Prostate gland (tissue), 2 donors: ENCODE results near the gene LIMCH1. TPM values are rescaled to one million over a fixed set of nuclear protein-coding genes. Genes with fewer than 3 reads are reported as not detected.
A peak's percentile ranks its signal among the peaks of the same experiment; 100 is the strongest.

Experiments used
- DNase-seq: peaks from one replicate; pipeline ENCODE4 v3.0.0-alpha.2; 2019; ENCODE audit warnings: low spot score
- H3K27ac ChIP-seq, 2 donors: fragments of 200-600 bp; sonication (generic); 2 replicates each; pipeline ENCODE4 v1.5.1; 2017 to 2019
- H3K27me3 ChIP-seq: fragments of 200-600 bp; sonication (generic); replicated peaks from 2 replicates; pipeline ENCODE4 v1.5.1; 2019; ENCODE audit not compliant: insufficient read depth
- H3K36me3 ChIP-seq, 2 donors: fragments of 200-600 bp; sonication (generic); 1 replicate in 1 of 2; 2 replicates in 1 of 2; pipeline versions ENCODE4 v1.5.1 to v1.8.1; 2017 to 2019
- H3K4me1 ChIP-seq: fragments of 200-600 bp; sonication (generic); replicated peaks from 2 replicates; pipeline ENCODE4 v1.5.1; 2019
- H3K4me3 ChIP-seq, 2 donors: fragments of 200-600 bp; sonication (generic); 2 replicates each; pipeline ENCODE4 v1.5.1; 2017 to 2019
- H3K9me3 ChIP-seq: fragments of 200-600 bp; sonication (generic); 2 replicates; pipeline ENCODE4 v1.5.1; 2017
- POLR2A ChIP-seq: fragments of 450-650 bp; IDR thresholded peaks from one replicate; pipeline ENCODE4 v1.6.1; 2016; ENCODE audit warnings: antibody characterized with exemption, mild to moderate bottlenecking
- POLR2AphosphoS5 ChIP-seq: sonication (generic); formaldehyde crosslinking; IDR thresholded peaks from one replicate; pipeline ENCODE4 v1.6.1; 2017; ENCODE audit warnings: antibody characterized with exemption
- WGBS: methylation state at CpG from one replicate; pipeline ENCODE4 v1.1.5; 2018; 5-methylcytosine and 5-hydroxymethylcytosine counted together
- intact Hi-C: fragments of 100-400 bp; cut with DNase I; formaldehyde crosslinking; loops from one replicate; pipeline ENCODE4 v1.14.2; 2022
- total RNA-seq, 2 donors: library from RNA; depleted of rRNA; stranded (reverse); fragments of >200 nt; gene quantifications; one replicate each; pipeline ENCODE4 v1.1.0, GENCODE V29; 2016
- TF ChIP-seq, protein P1 (sequence below), 4 experiments: fragments of 200-600 bp in 2 of 4; fragments of 450-650 bp in 2 of 4; sonication (generic) in 2 of 4; IDR thresholded peaks; 1 replicate in 3 of 4; 2 replicates in 1 of 4; pipeline ENCODE4 v1.5.1; 2016 to 2019; ENCODE audit warnings: antibody characterized with exemption in 4 of 4, mild to moderate bottlenecking in 2 of 4, moderate library complexity in 2 of 4

LIMCH1 gene
- total RNA-seq, 2 donors from 2014 or later = 62.8 to 102 TPM

DNA sequence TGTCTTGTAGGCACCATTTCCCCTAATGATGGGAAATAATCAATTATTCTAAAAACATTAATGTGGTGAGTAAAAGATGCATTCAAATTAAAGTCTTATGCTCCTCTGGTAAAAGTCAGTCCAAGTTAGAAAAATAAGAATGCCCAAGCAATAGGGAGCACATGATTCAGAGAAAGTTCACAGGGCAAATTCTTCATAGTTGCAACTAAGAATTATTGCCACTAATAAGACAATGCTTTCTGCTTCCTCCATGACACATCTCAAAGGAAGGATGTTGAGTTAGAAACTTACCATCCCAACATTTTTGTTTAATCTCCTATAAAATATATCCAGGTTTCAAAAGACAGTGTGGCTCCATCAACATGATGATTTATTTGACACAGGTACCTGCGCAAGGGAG lies 184.2 kb downstream of the LIMCH1 start:
- no peak overlapping the region for H3K27ac ChIP-seq
- no peak for DNase-seq
- TF ChIP-seq POLR2AphosphoS5 (no peak), POLR2A (no peak)
- TF ChIP-seq, protein P1, sequence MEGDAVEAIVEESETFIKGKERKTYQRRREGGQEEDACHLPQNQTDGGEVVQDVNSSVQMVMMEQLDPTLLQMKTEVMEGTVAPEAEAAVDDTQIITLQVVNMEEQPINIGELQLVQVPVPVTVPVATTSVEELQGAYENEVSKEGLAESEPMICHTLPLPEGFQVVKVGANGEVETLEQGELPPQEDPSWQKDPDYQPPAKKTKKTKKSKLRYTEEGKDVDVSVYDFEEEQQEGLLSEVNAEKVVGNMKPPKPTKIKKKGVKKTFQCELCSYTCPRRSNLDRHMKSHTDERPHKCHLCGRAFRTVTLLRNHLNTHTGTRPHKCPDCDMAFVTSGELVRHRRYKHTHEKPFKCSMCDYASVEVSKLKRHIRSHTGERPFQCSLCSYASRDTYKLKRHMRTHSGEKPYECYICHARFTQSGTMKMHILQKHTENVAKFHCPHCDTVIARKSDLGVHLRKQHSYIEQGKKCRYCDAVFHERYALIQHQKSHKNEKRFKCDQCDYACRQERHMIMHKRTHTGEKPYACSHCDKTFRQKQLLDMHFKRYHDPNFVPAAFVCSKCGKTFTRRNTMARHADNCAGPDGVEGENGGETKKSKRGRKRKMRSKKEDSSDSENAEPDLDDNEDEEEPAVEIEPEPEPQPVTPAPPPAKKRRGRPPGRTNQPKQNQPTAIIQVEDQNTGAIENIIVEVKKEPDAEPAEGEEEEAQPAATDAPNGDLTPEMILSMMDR (IDR thresholded peaks at IDR 0.05) = no peak
- H3K4me1 ChIP-seq = no peaks in the 10 kb centered on the region
- no peaks in the 10 kb centered on the region for H3K9me3 ChIP-seq
- no peak overlapping the region for H3K4me3 ChIP-seq
- intact Hi-C loops = no loop called here
- WGBS = 79% methylated on average over 1 of the region's 1 CpG
- H3K27me3 ChIP-seq = no peaks in the 10 kb centered on the region
- no peaks in the 10 kb centered on the region for H3K36me3 ChIP-seq

DNA sequence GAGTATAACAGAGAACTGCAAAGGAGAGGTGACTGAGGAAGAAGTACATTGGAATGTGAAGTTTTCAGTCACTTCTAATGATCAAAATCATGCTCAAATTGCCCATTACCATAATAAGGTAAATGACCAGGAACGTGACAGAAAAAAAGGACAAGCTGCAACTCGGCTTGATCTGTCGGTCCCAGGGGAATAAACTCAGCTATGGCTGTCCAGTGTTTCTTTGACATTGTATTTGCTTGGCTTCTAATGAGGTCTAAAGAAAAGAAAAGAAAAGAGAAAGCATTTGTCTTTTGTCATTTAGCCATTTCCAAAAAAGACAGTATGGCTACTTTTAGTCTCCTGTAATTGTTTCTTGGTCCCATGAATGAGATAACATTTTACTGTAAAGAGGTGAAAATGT lies 185.3 kb downstream of the LIMCH1 start:
- TF ChIP-seq, protein P1 (IDR thresholded peaks at IDR 0.05) = no peak
- TF ChIP-seq POLR2AphosphoS5 = no peak
- no peak for TF ChIP-seq POLR2A
- H3K27me3 ChIP-seq = no peaks in the 10 kb centered on the region
- no peak overlapping the region for H3K4me3 ChIP-seq
- DNase-seq = no peak
- H3K27ac ChIP-seq = no peak overlapping the region
- intact Hi-C loops = no loop called here
- WGBS = 68% methylated on average over 3 of the region's 3 CpGs
- no peaks in the 10 kb centered on the region for H3K36me3 ChIP-seq
- H3K9me3 ChIP-seq = no peaks in the 10 kb centered on the region
- H3K4me1 ChIP-seq = no peaks in the 10 kb centered on the region

DNA sequence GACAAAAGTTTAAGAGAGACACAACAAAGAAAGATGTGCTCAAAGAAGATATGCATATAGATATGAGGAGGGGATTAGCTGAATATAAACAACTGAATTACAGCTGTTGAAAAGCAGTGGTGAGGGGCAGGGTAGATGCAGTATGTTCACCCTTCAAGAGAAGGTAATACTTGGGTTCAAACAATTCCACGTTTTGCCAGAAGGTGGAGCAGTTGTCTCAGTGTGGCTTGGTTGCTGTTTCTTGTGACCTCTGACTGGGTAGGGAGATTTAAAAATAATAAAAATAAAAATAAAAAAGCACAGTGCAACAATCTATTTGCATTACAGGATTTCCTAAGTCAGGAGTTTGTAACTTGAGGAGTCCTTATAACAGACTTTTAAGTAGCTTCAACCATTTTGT lies 187.3 kb downstream of the LIMCH1 start:
- H3K27me3 ChIP-seq = no peaks in the 10 kb centered on the region
- H3K4me3 ChIP-seq = no peak overlapping the region
- no peaks in the 10 kb centered on the region for H3K4me1 ChIP-seq
- no peak overlapping the region for H3K27ac ChIP-seq
- DNase-seq = no peak
- intact Hi-C loops = no loop called here
- TF ChIP-seq POLR2AphosphoS5 (no peak), POLR2A (no peak)
- TF ChIP-seq, protein P1 (IDR thresholded peaks at IDR 0.05) = peak in 1 of 4 experiments; percentile 8
- H3K36me3 ChIP-seq = no peaks in the 10 kb centered on the region
- no peaks in the 10 kb centered on the region for H3K9me3 ChIP-seq
- WGBS = 3% methylated on average over 1 of the region's 1 CpG

DNA sequence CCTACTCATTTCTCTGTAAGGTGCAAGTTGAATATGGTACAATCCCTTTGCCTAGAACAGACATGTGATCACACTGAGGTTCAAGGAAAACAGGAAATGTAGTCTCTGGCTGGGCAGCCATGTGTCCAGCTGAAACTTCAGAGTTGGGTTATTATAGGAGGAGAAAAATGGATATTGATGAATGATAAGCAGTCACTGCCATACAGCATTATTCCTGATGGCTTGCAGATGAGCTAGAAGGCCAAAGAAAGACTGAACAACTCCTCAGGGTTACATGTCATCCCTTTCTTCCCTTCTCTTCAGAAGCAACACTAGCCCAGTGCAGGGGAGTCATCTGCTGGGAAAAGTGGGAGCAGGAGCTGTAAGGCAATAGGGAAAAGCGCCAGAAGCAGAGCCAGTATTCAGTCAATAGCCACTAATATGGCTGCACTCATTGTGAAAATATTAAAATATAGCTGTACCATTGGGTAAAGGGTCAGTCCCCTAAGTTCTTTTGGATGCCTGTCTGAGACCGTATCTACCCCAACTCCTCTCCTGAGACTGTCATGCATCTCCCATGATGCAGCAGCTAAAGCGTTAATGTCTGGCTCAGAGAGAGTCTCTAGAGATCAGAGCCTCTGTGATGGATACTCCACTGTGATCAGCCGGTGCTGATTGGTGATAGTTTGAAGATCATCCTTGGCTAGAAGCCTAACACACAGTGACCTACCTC lies 190.1 kb downstream of the LIMCH1 start:
- no peaks in the 10 kb centered on the region for H3K9me3 ChIP-seq
- H3K27ac ChIP-seq = no peak overlapping the region
- no peaks in the 10 kb centered on the region for H3K4me1 ChIP-seq
- H3K27me3 ChIP-seq = no peaks in the 10 kb centered on the region
- no peak overlapping the region for H3K4me3 ChIP-seq
- TF ChIP-seq POLR2AphosphoS5 (no peak), POLR2A (no peak)
- TF ChIP-seq, protein P1 (IDR thresholded peaks at IDR 0.05) = no peak
- DNase-seq = no peak
- no peaks in the 10 kb centered on the region for H3K36me3 ChIP-seq
- WGBS = 73% methylated on average over 4 of the region's 4 CpGs
- intact Hi-C loops = no loop called here

DNA sequence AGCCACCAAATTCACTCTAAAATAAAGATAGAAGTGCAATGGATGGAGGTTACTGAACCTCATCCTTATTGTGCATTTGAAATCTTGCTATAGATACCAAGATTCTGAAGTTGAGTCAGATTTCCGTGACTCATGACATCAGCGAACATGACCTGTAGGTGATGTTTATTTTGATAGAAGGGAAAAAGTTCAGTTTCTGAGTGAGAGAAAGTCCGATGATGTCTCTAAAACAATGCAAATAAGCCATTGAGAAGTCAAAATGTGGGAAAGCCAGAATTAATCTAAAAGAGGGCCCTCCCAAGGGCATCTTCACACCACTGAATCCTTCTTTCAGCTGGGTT lies 190.6 kb downstream of the LIMCH1 start:
- H3K4me3 ChIP-seq = no peak overlapping the region
- H3K36me3 ChIP-seq = no peaks in the 10 kb centered on the region
- H3K27me3 ChIP-seq = no peaks in the 10 kb centered on the region
- DNase-seq = no peak
- TF ChIP-seq POLR2AphosphoS5 (no peak), POLR2A (no peak)
- TF ChIP-seq, protein P1 (IDR thresholded peaks at IDR 0.05) = no peak
- intact Hi-C loops = no loop called here
- no peak overlapping the region for H3K27ac ChIP-seq
- 78% methylated on average over 3 of the region's 3 CpGs for WGBS
- no peaks in the 10 kb centered on the region for H3K4me1 ChIP-seq
- H3K9me3 ChIP-seq = no peaks in the 10 kb centered on the region
